Measurements from ENCODE around the gene DNAJC24.

DNA sequence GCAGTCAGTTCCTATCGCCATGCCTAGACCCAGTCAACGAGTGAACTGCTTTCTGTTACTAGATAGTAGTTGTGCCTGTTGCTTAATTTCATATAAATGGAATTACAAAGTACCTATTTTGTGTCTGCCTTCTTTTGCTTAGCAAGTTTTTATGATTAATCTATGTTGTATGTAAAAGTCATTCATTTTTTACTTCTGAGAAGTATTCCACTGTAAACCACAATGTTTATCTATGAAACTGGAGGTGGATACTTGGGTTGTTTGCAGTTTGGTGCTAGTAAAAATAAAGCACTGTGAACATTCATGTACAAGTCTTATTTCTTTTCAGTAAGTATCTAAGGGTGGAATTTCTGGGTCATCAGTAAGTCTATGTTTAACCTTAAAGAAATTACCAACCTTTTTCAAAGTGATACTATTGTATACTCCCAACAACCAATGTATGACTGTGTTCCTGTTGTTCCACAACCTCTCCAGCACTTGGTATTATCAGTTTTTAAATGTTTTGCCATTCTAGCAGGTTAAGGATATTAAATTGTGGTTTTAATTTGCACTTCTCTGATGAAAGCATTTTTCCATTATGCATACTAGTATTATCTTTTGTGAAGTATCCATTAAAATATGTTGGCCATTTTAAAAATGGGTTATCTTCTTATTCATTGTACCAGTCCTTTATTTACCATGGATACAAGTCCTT lies 68.2 kb downstream of the DNAJC24 start:
- TF ChIP-seq, protein P1, sequence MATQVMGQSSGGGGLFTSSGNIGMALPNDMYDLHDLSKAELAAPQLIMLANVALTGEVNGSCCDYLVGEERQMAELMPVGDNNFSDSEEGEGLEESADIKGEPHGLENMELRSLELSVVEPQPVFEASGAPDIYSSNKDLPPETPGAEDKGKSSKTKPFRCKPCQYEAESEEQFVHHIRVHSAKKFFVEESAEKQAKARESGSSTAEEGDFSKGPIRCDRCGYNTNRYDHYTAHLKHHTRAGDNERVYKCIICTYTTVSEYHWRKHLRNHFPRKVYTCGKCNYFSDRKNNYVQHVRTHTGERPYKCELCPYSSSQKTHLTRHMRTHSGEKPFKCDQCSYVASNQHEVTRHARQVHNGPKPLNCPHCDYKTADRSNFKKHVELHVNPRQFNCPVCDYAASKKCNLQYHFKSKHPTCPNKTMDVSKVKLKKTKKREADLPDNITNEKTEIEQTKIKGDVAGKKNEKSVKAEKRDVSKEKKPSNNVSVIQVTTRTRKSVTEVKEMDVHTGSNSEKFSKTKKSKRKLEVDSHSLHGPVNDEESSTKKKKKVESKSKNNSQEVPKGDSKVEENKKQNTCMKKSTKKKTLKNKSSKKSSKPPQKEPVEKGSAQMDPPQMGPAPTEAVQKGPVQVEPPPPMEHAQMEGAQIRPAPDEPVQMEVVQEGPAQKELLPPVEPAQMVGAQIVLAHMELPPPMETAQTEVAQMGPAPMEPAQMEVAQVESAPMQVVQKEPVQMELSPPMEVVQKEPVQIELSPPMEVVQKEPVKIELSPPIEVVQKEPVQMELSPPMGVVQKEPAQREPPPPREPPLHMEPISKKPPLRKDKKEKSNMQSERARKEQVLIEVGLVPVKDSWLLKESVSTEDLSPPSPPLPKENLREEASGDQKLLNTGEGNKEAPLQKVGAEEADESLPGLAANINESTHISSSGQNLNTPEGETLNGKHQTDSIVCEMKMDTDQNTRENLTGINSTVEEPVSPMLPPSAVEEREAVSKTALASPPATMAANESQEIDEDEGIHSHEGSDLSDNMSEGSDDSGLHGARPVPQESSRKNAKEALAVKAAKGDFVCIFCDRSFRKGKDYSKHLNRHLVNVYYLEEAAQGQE (IDR thresholded peaks at IDR 0.05; ENCODE audit: insufficient read depth in 1 of 2, low read depth in 2 of 2, low read length in 2 of 2): no peak
- TF ChIP-seq TAF1 (IDR thresholded peaks at IDR 0.05; ENCODE audit: borderline replicate concordance, insufficient read depth, low read length) (no peak), POLR2AphosphoS5 (IDR thresholded peaks at IDR 0.05; ENCODE audit: low read depth, low read length) (no peak), SIN3A (IDR thresholded peaks at IDR 0.05; ENCODE audit: borderline replicate concordance, insufficient read depth, low read length) (no peak)

Measured in PFSK-1 (cell line).